Activated CD8-positive, alpha-beta memory T cell treated with anti-CD3 and anti-CD28 coated beads, Interleukin-2, amount 50 U/mL, for 1 hour (primary cell): Measurements from ENCODE around the gene SLC19A1.

Source experiments
- DNase-seq: peaks from one replicate; pipeline ENCODE4 v3.0.0-alpha.2; 2020; ENCODE audit errors: extremely low read depth

The SLC19A1 gene

DNA sequence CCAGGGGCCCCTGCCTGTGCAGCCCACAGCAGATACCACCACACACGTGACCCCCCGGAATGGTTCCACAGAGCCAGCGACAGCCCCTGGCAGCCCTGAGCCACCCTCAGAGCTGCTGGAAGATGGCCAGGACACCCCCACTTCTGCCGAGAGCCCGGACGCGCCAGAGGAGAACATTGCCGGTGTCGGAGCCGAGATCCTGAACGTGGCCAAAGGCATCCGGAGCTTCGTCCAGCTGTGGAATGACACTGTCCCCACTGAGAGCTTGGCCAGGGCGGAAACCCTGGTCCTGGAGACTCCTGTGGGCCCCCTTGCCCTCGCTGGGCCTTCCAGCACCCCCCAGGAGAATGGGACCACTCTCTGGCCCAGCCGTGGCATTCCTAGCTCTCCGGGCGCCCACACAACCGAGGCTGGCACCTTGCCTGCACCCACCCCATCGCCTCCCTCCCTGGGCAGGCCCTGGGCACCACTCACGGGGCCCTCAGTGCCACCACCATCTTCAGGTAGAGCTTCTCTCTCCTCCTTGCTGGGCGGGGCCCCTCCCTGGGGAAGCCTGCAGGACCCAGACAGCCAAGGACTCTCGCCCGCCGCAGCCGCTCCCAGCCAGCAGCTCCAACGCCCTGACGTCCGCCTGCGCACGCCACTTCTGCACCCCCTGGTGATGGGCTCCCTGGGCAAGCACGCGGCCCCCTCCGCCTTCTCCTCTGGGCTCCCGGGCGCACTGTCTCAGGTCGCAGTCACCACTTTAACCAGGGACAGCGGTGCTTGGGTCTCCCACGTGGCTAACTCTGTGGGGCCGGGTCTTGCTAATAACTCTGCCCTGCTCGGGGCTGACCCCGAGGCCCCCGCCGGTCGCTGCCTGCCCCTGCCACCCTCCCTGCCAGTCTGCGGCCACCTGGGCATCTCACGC is 86.3 kb downstream of the SLC19A1 start:
- DNase-seq, result no peak

DNA sequence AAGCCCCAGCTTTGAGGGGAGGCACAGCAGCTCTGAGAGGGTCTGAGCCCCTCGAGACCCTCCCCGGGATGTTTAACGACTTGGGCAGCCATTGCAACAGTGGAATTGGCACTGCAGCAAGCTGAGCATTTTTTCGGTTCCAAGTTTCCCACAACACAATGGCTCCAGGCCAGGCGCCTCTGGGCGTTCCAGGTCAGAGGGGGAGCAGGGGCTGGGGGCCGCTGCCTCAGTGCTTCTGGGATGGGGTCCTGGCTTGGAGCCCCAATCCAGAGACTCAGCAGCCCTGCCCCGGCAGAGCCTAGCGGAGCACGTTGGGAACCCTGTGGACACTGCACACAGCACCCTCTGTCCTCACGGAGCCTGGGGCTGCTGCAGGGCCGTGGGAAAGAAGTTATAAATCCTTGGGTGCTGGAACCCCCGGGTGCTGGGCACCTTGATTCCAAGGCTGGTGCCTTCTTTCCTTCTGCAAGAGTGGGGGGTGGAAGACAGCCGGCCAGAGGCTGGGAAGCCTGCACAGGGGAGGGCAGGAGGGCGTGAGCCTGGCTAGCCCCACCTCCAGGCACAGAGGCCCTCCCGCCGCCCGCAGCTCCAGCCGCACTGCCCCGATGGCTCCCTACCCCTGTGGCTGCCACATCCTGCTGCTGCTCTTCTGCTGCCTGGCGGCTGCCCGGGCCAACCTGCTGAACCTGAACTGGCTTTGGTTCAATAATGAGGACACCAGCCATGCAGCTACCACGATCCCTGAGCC is 87.1 kb downstream of the SLC19A1 start:
- no peak for DNase-seq

DNA sequence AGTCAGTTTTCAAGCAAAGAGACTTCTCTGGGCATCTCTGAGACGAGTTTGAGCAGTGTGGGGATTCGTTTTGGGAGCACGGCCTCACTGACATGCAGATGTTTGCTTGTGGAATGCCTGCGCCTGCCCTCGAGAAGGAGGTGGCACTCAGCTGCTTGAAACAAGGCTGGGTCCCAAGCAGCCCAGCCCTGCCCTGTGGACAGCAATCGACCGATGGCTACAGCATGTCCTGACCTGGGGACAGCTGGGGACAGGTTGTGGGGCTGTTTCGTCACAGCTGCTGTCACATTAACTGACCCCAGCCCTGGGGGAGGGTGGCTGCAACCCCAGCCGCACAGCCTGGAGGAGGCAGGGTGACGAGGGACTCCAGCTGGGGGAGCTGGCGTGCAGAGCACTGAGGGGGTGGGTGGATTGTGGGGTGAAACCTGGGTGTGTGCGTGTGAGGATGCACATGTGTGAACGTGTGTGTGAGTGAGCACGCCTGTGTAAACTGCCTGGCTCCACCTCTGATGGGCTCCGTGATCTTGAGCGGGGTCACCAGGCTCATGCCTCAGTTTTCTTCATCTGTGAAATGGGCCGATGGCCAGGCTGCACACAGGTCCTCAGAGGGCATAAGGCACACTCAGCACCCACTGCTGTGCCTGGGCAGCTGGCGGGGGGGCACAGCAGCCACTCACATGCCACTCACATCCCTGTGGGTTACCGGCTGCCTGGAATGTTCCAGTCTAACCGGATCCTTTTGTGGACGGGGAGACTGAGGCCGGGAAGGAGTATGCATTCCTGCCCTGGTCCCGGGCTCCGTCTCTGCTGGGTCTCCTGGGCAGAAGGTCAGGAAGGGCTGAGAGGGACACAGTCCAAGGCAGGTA is 87.9 kb downstream of the SLC19A1 start:
- no peak for DNase-seq

DNA sequence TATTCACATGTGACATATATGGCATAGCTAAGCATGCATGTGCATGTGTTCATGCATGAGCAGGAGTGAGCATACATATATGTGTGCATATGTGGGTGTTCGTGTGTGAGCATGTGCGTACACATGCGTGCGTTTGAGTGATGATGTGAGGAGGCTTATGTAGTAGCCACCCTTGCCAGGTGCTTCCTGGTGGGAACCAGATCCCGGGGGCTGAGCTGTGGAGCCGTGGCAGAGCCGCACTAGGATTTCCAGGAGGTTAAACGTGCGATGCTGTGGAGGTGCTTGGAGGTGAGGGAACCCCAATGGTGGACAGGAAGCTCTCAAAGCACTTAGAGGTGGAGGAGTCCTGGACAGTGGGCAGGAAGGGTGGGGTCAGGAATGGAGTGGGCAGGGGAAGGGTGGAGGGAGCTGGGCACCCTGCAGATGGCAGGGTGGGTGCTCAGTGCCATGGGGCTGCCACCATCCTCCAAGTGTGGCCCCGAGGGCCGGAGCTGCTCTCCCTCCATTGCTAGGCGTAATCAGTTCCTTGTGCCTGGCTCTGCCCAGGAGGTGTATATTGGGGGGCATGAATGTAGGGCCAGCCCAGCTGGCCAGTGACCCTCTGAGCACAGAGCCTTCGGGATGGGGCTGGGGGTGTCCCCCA is 88.8 kb downstream of the SLC19A1 start:
- DNase-seq, result no peak

DNA sequence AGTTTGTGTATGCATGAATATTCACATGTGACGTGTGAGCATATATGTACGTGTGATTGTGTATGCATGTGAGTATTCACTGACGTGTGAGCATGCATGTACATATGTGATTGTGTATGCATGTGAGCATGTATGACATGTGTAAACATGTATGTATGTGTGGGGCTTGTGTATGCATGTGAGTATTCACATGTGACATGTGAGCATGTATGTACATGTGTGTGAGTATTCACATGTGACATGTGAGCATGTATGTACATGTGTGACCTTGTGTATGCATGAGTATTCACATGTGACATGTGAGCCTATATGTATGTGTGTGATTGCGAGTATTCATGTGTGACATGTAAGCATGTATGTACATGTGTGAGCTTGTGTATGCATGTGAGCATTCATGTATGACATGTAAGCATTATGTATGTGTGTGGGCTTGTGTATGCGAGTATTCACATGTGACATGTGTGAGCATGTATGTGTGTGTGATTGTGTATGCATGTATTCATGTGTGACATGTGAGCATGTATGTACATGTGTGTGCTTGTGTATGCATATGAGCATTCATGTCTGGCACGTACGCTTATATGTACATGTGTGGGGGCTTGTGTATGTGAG is 89.4 kb downstream of the SLC19A1 start:
- no peak for DNase-seq

DNA sequence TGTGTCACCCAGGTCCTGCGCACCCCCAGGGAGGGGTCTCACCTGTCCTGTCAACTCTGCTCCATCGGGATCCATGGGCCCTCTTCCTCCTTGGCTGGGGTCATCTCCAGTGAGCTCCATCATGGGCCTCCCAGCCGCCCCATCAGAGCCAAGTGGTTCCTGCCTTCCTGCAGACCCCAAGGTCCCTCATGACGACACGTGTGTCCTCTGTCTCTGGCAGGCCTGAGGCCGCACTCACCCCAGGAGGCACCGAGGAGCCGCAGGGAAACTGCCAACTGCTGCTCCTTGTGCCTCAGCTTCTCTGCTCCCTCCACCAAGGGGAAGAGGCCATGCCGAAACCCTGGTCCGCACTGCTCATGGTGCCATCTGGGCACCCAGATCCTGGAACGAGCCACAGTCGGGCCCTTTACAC is 90.5 kb downstream of the SLC19A1 start:
- DNase-seq, result no peak

DNA sequence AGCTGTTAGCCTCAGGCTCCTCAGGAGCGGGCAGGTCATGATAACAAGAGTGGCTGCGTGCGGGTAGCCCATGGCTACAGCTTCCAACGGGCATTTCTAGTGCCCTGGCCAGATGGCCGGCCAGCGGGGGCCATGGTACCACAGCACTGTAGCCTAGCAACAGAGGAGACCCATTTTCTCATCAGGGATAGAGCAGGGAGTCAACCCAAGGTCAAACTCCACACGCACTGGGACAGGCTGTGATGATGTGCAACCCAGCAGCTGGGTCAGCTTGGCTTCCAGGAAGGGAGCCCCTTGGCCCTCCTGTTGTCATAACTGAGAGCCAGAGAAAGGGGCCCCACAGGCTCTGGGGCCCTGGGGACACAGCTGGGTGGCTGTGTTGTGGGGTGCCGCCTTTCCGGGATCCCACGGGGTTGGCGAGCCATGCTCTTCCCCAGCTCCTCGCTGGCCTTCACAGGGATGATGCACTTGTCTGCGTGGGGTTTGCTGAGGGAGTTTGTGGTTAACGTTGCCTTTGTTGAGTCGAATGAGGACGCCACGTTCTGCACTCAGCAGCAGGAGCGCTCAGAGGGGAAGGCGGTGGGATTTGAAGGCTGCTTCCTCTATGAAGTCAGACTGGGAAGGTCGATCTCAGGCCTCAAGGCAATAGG is 91.0 kb downstream of the SLC19A1 start:
- DNase-seq, result no peak

DNA sequence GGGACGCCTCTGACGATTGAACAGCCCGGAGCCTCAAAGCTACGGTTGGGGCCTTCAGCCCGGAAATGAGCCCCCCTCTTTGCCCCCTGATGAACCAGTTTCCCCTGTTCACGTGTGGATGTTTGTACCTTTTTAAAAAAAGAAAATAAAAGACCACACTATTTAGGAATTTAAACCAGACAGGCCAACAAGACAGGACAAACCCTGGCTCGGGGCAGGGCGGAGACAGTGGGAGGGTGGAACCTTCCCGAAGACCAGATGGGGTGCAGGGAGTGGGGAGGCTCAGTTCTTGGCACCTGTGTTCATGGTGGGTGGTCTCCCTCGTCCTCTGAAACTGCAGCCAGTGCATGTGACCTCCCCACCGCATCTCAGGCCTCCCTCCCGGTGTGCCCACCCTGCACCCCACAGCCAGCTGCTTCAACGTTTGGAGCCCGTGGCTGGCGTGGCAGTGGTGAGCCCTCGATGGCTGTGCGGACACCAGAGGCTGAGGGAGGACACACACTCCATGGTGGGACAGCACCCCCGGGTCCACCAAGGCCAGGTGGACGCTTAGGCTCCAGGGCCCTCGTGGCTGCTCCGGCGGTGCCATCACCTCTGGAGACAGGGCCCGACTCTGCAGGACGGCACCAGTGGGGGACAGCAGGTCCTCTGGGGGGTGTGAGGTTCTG is 91.7 kb downstream of the SLC19A1 start:
- DNase-seq, result no peak

DNA sequence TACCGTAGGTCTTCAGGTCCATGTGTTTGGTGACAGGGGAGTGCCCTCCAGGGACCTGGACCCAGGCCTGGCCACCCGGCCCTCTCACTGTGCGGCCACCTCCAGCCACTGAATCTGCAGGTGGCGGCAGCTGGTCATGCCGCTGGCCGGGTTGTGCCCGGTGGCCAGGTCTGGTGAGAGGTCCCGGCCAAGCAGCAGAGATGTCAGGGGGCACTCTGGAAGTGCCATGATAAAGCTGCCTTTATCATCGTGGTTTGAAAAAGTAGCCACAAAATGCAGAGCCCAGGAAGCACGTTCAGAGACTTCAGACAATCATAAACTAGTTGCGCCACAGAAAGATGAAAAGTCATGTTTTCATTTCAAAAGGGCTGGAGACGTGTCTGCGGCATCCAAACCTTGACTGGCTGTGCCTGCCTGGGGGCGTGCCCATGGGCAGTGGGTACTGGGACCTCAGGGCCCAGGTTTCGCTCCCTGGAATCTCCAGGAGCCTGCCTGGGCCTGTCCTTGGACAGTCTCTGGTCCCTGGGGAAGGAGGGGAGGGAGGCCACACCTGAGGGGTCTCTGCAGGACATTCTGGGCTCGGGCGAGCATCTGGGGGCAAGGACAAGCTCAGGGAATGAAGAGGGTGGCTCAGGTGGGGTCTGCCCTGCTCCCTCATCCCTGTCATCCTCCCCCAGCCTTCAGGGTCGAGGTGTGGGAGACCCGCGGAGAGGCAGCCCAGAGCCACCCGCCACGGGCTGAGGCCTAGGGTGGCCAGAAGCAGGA is 92.4 kb downstream of the SLC19A1 start:
- DNase-seq, result no peak

DNA sequence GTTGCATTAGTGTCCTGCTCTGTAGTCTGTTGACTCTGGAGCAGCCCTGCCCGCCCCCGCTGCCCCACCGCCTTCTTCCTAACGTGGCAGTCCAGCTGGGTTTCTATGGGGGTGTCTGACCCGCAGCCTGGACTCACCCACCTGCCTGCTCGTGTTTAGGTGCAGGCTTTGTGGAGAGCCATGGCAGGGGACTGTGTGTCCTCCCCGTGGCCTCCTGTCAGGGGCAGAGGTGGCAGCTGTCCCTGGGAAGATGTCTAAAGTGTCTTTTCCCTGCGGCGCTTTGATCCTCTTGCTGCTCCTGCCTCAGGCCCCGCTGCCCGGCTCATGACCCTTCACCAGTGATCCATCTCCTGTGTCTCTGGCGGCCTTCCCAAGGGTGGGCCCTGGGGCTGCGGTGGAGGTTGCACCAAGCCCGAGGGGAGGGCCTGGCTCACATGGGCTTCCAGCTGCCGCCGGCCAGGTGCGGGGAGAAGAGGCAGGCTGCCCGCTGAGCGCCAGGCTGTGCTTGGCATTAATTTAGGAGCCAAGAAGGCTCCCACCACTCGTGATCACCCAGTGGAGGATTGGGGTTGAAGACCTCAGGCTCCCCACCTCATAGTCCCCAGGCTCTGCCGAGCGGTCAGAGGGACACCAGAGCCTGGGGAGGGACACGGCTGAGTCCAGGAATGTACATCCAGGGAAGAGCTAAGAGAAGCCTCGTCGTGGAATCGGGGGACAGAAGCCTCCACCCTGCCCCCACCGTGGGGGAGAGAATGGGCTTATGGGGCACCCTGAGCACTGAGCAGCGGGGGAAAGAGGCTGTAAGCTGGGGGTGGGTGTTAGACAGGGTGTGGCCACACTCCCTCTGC is 93.2 kb downstream of the SLC19A1 start:
- DNase-seq, result no peak

DNA sequence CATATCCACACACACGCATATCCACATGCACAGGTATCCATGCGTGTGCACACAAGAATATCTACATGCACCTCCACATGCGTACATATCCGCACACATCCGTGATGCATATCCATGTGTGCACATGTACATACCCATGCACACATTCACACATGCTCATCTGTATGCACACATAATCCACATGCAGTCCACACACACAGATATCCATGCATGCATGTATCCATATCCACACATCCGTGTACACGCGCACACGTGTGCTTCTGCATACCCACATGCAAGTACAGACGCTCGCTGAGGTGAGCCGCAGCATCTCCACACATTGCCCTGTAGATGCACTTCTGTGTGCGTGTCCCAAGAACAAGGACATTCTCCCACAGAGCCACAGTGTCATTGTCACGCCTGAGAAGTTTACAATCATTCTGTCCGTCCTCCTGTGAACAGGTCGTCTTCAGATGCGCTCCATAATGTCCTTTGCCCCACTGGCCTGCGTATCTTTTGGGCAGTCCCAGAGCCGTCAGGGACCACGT is 93.9 kb downstream of the SLC19A1 start:
- no peak for DNase-seq
